Cardiac fibroblast (primary cell): Measurements from ENCODE around the gene LRRC28.

Source experiments
- DNase-seq, 2 donors: peaks; one replicate each; pipeline versions ENCODE4 v3.0.0 to v3.0.0-alpha.2; 2010; ENCODE audit warnings: low read depth in 2 of 2
- H3K4me3 ChIP-seq, 2 donors: replicated peaks in 1 of 2; 1 replicate in 1 of 2; 2 replicates in 1 of 2; pipeline ENCODE4 v1.5.1; 2011; ENCODE audit warnings: low read depth in 2 of 2, low read length in 2 of 2, mild to moderate bottlenecking in 2 of 2, moderate library complexity in 1 of 2
- CTCF ChIP-seq: IDR thresholded peaks from one replicate; pipeline ENCODE4 v1.5.1; 2011; ENCODE audit warnings: low read depth, mild to moderate bottlenecking, low read length, inconsistent platforms

Gene LRRC28

DNA sequence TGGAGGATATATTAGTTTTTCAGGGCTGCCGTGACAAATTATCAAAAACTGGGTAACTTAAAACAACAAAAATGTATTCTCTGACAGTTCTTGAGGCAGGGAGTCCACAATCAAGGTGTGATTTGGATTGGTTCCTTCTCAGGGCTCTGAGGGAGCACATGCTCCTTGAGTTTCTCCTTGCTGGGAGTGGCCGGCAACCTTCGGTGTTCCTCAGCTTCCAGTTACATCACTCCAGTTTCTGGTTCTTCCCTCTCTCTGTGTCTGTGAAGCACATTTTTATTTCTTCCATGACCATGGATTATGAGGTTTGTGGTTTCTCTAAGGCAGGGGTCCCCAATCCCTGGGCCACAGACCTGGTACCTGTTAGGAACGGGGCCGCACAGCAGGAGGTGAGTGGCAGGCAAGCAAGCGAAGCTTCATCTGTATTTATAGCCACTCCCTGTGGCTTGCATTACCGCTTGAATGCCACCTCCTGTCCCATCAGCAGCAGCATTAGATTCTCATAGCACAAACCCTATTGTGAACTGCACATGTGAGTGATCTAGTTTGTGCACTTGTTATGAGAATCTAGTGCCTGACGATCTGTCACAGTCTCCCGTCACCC is 24.3 kb downstream of the LRRC28 start:
- DNase-seq = no peak
- no peak for TF ChIP-seq CTCF
- H3K4me3 ChIP-seq = no peak overlapping the region

DNA sequence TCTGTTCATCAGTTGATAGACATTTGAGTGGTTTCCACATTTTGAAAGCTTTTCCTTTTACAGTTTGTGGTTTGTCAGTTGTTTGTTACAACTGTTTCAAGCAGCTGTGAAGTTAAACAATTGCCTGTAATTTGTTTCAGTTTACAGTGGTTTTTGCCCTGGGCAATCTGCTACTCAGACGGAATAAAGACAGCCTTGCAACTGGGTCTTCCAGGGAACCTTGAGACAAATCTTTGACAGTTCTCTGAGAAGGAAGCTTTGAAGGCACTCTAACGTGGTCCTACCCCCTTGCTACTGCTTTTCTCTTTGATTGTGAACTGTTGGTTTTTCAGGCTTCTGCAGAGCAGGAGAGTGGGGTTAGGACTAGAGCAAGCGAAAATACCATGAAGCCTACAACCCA is 28.0 kb downstream of the LRRC28 start:
- no peak overlapping the region for H3K4me3 ChIP-seq
- TF ChIP-seq CTCF = no peak
- no peak for DNase-seq

GRCh38 chr15:99279827-99280226 is 28.5 kb downstream of the LRRC28 start:
- peak in 1 of 2 donors; percentile 26 for DNase-seq
- TF ChIP-seq CTCF = no peak
- H3K4me3 ChIP-seq = no peak overlapping the region

DNA sequence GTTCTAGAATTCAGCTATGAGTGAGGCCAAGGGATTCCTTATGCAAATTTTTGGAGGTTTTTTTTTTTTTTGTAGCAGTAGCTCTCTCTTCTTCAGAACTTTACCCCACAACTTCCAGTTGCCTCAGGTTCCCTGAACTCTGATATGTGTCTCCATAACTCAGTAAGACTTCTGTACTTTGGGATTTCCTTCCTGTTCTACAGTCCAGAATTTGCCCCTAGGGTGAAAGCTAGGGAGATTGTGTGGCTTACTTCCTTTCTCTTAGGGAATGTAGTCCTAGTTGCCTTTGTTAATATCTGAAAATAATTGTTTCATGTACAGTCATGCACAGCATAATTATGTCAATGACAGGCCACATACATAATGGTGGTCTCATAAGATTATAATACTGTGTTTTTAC is 30.8 kb downstream of the LRRC28 start:
- no peak for DNase-seq
- no peak for TF ChIP-seq CTCF
- H3K4me3 ChIP-seq = no peak overlapping the region

GRCh38 chr15:99282586-99282985 is 31.3 kb downstream of the LRRC28 start:
- TF ChIP-seq CTCF = no peak
- H3K4me3 ChIP-seq = no peak overlapping the region
- no peak for DNase-seq

DNA sequence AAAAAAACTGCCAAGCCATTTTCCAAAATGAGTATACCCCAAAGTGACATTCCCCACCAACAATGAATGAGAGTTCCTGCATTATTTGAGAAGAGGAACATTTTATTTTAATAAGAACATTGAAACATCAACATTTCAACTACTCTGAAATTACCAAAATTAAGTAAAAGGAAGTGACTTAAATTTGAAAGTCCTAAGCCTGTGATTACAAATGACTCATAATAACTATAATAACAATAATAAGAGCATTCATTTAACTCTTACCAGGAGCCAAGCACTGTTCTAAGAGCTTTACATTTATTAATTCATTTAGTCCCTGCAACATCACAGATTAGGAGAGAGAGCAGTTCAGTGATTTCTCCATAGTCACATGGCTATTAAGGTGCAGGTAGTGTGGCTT is 32.4 kb downstream of the LRRC28 start:
- peak in 1 of 2 donors; percentile 20 for DNase-seq
- TF ChIP-seq CTCF = no peak
- no peak overlapping the region for H3K4me3 ChIP-seq

DNA sequence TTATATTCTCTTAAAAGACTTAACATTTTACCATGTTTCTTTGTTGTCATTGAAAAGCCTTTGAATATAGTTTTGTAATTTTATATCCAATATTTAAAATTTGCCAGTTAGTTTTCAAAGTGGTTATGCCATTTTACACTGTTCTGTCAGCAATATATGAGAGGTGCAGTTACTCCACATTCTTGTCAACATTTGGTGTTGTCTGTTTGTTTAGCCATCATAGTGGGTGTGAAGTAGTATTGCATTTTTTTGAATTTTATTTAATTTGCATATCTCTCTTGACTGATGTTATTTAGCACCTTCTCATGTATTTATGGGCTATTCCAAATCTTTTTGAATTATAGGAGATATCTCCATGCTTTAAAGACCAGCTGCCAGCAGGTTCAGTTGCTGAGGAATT is 40.4 kb downstream of the LRRC28 start:
- DNase-seq = no peak
- H3K4me3 ChIP-seq = no peak overlapping the region
- TF ChIP-seq CTCF = no peak
